ENCODE data around the gene IGFBPL1.
A peak's percentile ranks its signal among the peaks of the same experiment; 100 is the strongest.

Gene IGFBPL1

GRCh38 chr9:38443597-38443996, 19.3 kb upstream of the IGFBPL1 start:
- H3K27ac ChIP-seq: peak overlapping the region; percentile 26; the same call in 1 of the 2 replicates
- no peak for TF ChIP-seq ZFX (IDR thresholded peaks at IDR 0.05; ENCODE audit: borderline replicate concordance)
- TF ChIP-seq CTCF (IDR thresholded peaks at IDR 0.05): no peak

GRCh38 chr9:38443181-38443580, 18.9 kb upstream of the IGFBPL1 start:
- no peak for TF ChIP-seq ZFX (IDR thresholded peaks at IDR 0.05; ENCODE audit: borderline replicate concordance)
- TF ChIP-seq CTCF (IDR thresholded peaks at IDR 0.05): no peak
- H3K27ac ChIP-seq: peak overlapping the region; percentile 26; the same call in 1 of the 2 replicates

GRCh38 chr9:38442473-38443096, 18.3 kb upstream of the IGFBPL1 start:
- peak overlapping the region; percentile 26; the same call in 1 of the 2 replicates for H3K27ac ChIP-seq

GRCh38 chr9:38441347-38442085, 17.3 kb upstream of the IGFBPL1 start:
- no peak overlapping the region for H3K27ac ChIP-seq
- TF ChIP-seq CTCF (IDR thresholded peaks at IDR 0.05): no peak
- TF ChIP-seq ZFX (IDR thresholded peaks at IDR 0.05; ENCODE audit: borderline replicate concordance): no peak

More at GRCh38 chr9:38442473-38443096, 18.3 kb upstream of the IGFBPL1 start:
- TF ChIP-seq CTCF (IDR thresholded peaks at IDR 0.05) (no peak), ZFX (IDR thresholded peaks at IDR 0.05; ENCODE audit: borderline replicate concordance) (no peak)

- H3K27ac ChIP-seq: no peak overlapping the region
- no peak for TF ChIP-seq CTCF (IDR thresholded peaks at IDR 0.05)
- TF ChIP-seq ZFX (IDR thresholded peaks at IDR 0.05; ENCODE audit: borderline replicate concordance): no peak
Observed at GRCh38 chr9:38440516-38440915, 16.3 kb upstream of the IGFBPL1 start.

GRCh38 chr9:38439916-38440301, 15.7 kb upstream of the IGFBPL1 start:
- H3K27ac ChIP-seq: no peak overlapping the region
- TF ChIP-seq ZFX (IDR thresholded peaks at IDR 0.05; ENCODE audit: borderline replicate concordance) (no peak), CTCF (IDR thresholded peaks at IDR 0.05) (no peak)

GRCh38 chr9:38439291-38439915, 15.1 kb upstream of the IGFBPL1 start:
- no peak overlapping the region for H3K27ac ChIP-seq
- TF ChIP-seq CTCF (IDR thresholded peaks at IDR 0.05) (no peak), ZFX (IDR thresholded peaks at IDR 0.05; ENCODE audit: borderline replicate concordance) (no peak)
